Ishikawa (cell line): Measurements from ENCODE around the gene DGCR8.

Experiments
- CEBPB ChIP-seq: IDR thresholded peaks from 2 replicates; pipeline ENCODE4 v1.6.1; 2012
- CREB1 ChIP-seq: IDR thresholded peaks from 2 replicates; pipeline ENCODE4 v1.6.1; 2012; ENCODE audit warnings: low read depth
- EP300 ChIP-seq: IDR thresholded peaks from 2 replicates; pipeline ENCODE4 v1.6.1; 2012; ENCODE audit warnings: borderline replicate concordance
- FOXM1 ChIP-seq: IDR thresholded peaks from 2 replicates; pipeline ENCODE4 v1.6.1; 2012; ENCODE audit warnings: low read depth, borderline replicate concordance
- NFIC ChIP-seq: IDR thresholded peaks from 2 replicates; pipeline ENCODE4 v1.6.1; 2012
- TAF1 ChIP-seq: IDR thresholded peaks from 2 replicates; pipeline ENCODE4 v1.6.1; 2012; ENCODE audit warnings: low read depth, mild to moderate bottlenecking
- TCF12 ChIP-seq: IDR thresholded peaks from 2 replicates; pipeline ENCODE4 v1.6.1; 2012; ENCODE audit warnings: low read depth
- YY1 ChIP-seq: IDR thresholded peaks from 2 replicates; pipeline ENCODE4 v1.6.1; 2012; ENCODE audit warnings: low read depth
- ZBTB7A ChIP-seq: IDR thresholded peaks from 2 replicates; pipeline ENCODE4 v1.6.1; 2012; ENCODE audit warnings: low read depth
- TF ChIP-seq, protein P1 (sequence below): IDR thresholded peaks from 2 replicates; pipeline ENCODE4 v1.6.1; 2012; ENCODE audit warnings: low read depth, mild to moderate bottlenecking
- TF ChIP-seq, protein P2 (sequence below): IDR thresholded peaks from 2 replicates; pipeline ENCODE4 v1.6.1; 2012
- TF ChIP-seq, protein P3 (sequence below): IDR thresholded peaks from 2 replicates; pipeline ENCODE4 v1.6.1; 2012

DNA sequence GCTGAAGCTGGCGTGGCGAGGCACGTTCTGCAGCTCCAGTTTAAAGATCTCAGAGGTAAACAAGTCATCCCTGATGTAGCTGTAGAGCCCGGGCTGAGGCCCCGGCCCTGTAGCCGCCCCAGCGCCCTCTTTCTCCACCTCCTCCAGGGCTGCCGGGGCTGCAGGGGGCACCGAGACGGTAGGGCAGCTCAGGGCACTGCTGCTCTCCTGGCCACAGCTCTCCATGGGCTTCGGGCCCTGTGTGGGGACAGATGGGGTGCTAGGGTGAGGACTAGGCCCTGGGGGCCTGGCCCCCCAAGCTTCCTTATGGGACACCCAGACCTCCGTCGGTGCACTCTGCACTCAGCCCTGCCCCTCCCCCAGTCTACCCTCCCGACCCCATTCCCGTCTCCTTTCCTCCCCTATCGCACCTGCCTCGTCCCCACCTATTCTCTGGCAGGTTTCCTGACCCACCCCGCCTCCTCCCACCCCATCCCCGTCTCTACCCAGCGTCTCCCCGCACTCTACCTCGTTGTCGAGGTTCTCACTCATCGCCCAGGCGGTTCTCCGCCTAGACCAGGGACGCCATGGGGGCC, 36.4 kb downstream of the DGCR8 start:
- TF ChIP-seq TAF1 (no peak), FOXM1 (no peak), NFIC (no peak), ZBTB7A (no peak), TCF12 (no peak), CREB1 (no peak), YY1 (no peak), EP300 (no peak), CEBPB (no peak)
- TF ChIP-seq, protein P1, sequence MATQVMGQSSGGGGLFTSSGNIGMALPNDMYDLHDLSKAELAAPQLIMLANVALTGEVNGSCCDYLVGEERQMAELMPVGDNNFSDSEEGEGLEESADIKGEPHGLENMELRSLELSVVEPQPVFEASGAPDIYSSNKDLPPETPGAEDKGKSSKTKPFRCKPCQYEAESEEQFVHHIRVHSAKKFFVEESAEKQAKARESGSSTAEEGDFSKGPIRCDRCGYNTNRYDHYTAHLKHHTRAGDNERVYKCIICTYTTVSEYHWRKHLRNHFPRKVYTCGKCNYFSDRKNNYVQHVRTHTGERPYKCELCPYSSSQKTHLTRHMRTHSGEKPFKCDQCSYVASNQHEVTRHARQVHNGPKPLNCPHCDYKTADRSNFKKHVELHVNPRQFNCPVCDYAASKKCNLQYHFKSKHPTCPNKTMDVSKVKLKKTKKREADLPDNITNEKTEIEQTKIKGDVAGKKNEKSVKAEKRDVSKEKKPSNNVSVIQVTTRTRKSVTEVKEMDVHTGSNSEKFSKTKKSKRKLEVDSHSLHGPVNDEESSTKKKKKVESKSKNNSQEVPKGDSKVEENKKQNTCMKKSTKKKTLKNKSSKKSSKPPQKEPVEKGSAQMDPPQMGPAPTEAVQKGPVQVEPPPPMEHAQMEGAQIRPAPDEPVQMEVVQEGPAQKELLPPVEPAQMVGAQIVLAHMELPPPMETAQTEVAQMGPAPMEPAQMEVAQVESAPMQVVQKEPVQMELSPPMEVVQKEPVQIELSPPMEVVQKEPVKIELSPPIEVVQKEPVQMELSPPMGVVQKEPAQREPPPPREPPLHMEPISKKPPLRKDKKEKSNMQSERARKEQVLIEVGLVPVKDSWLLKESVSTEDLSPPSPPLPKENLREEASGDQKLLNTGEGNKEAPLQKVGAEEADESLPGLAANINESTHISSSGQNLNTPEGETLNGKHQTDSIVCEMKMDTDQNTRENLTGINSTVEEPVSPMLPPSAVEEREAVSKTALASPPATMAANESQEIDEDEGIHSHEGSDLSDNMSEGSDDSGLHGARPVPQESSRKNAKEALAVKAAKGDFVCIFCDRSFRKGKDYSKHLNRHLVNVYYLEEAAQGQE: no peak
- TF ChIP-seq, protein P2, sequence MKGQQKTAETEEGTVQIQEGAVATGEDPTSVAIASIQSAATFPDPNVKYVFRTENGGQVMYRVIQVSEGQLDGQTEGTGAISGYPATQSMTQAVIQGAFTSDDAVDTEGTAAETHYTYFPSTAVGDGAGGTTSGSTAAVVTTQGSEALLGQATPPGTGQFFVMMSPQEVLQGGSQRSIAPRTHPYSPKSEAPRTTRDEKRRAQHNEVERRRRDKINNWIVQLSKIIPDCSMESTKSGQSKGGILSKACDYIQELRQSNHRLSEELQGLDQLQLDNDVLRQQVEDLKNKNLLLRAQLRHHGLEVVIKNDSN: no peak
- TF ChIP-seq, protein P3, sequence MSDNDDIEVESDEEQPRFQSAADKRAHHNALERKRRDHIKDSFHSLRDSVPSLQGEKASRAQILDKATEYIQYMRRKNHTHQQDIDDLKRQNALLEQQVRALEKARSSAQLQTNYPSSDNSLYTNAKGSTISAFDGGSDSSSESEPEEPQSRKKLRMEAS: no peak
